Measurements from ENCODE around the gene RASAL2.
"Not testable (repeated sequence)": the region's sequence is repeated elsewhere in the genome, so short reads cannot be mapped to it uniquely, and the experiment has no call there.

The RASAL2 gene

DNA sequence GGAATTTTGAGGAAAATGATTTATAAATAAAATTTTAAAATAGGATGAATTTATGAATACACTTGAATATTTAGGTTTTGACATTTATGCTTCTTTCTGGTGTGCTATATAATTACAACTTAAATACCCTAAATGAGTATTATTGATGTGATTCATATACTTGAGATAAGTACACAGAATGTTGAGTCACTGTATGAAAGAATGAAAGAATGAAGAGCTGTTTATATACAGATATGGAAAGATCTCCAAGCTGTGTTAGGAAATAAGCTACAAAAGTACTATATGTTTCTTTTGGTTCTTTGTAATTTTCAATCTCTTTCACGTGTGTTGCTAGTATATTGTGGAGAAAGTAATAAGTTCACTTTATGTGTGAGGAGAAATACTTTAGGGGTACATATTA, 147.2 kb downstream of the RASAL2 start:
- DNase-seq: no peak

- DNase-seq: no peak
Observed at GRCh38 chr1:178241837-178242236, 147.9 kb downstream of the RASAL2 start.

- no peak for DNase-seq
Observed at GRCh38 chr1:178243119-178243518, 149.2 kb downstream of the RASAL2 start.

DNA sequence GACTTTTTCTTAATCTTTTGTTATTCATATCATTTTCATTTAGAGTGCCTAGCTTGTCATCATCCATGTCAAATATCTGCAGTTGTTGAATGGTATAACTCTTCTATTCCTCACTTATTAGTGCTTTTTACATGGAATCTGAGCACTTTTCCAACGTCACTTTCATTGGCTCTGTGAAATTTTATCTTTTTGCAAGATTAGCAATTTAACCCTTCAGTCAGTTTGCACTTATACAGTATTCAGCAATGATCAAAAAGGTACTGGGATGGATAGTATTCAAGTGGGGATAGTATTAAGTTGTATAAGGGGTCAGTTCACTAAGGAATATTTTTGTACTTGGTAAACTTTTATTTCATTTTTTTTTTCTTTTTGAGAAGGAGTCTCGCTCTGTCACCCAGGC, 150.0 kb downstream of the RASAL2 start:
- DNase-seq: no peak

- DNase-seq: not testable (repeated sequence)
Observed at GRCh38 chr1:178248284-178248683, 154.4 kb downstream of the RASAL2 start.

DNA sequence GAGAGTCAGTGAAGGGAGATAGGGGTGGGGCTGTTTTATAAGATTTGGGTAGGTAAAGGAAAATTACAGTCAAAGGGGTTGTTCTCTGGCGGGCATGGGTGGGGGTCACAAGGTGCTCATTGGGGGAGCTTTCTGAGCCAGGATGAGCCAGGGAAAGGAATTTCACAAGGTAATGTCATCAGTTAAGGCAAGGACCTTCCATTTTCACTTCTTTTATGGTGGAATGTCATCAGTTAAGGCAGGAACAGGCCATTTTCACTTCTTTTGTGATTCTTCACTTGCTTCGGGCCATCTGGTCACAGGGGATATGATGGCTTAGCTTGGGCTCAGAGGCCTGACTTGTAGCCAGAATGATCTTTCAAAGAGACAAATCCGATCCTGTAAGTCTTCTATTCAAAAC, 159.7 kb downstream of the RASAL2 start:
- DNase-seq: not testable (repeated sequence)

- DNase-seq: no peak
Observed at GRCh38 chr1:178254433-178254832, 160.5 kb downstream of the RASAL2 start.

GRCh38 chr1:178258536-178258935, 164.6 kb downstream of the RASAL2 start:
- no peak for DNase-seq

DNA sequence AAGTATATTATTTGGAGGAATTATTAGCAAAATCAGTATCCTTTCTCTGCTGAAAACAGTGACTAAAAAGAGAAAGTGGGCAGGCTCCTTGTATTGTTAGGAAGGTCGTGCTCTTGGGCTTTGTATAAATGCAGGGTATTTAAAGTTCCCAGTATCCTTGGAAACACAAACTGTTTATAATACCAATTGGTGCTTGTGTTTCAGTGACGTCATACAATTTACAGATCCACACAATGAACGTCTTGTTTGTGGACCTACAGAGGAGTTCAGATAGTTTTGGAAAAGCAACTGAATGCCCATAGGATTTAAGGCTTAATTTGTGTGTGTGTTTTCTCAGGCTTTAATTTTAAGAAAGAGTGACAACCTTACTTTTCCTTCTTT, 168.2 kb downstream of the RASAL2 start:
- no peak for DNase-seq

DNA sequence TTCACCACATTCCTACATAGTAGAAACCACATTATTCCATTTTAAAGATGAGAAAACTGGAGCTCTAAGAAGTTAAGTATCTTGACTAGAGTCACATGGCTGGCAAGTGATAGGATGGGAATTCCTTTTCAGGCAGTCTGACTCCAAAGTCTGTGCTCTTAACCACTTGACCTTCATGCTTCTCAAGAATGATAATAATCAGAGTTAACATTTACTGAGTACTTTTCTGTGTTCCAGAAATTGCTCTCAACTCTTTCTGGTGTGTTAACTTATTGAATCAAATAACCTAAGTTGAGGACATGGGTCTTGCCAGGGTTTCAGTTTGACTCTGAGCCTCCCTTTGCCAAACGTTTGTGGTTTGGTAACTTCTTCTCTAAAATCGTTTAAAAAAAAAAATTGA, 169.4 kb downstream of the RASAL2 start:
- no peak for DNase-seq

- DNase-seq: no peak
Observed at GRCh38 chr1:178266113-178266512, 172.2 kb downstream of the RASAL2 start.

DNA sequence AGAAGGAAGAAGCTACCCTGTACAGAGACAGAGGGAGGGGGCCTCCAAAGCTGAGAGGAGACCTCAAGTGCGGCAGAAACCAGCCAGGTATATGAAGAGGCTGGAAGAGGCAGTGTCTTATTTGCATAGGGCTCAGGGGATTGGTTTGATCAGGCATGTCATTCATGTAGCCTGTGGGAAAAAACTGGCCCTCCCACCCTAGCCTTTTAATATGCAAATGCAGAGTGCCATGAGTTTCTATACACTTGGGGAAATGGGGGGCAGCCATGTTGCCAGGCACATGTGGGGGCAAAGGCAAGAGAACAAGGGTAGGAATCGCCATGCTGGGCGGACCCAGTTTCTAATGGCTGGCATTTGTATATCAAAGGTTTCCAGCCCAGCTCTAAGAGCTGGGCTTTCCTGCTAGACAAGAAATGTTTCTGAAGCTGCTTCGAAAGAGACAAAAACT, 172.7 kb downstream of the RASAL2 start:
- no peak for DNase-seq

GRCh38 chr1:178267646-178268094, 173.8 kb downstream of the RASAL2 start:
- no peak for DNase-seq

DNA sequence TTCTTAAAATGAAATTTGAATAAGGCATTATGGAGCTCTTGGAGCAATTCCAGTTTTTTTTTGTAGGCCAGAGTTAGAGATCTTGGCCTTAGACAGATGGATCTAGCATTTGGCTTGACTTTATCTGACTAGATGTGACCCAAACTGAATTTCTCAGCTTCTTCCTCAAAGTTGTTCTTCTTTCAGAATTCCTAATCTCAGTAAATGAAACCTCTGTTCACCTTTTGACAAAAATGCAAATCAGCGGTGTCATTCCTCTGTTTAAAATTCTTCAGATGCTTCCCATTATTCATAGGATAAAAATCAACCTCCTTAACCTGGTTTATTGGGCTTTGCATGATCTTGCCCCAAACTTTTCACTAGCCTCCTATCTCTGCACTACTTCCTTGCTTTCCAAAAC, 177.6 kb downstream of the RASAL2 start:
- DNase-seq: no peak

DNA sequence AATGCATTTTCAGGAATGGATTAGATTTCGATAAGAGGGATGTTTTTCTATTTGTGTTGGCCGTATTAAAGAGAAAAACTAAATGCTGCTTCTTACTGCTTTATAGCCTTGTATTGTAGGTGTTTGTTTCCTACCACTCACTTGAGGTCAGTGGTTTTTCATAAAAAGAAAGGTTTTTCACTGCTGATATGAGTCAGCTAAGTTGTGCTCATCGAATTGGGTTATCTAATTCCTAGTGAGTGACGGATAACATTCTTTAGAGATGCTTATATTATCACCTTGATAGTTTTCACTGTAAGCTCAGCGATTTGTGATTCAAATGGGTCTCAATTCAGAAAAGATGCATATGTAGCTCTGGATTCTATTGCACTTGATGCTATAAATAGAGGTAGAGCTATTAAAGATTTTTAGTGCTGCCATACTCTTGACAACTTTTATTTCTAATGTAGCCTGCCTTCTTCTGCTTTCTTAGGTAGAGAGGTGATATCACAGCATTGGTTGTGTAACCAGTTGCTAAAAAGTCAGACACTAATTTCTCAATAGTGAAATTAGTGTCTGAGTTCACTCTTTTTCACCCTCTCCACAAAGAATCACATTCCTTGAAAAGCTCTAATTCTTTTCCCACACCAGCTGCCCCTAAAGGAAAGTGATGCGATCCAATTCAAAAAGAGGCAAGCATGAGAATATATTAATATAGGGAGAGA, 180.0 kb downstream of the RASAL2 start:
- peak; percentile 1 for DNase-seq

DNA sequence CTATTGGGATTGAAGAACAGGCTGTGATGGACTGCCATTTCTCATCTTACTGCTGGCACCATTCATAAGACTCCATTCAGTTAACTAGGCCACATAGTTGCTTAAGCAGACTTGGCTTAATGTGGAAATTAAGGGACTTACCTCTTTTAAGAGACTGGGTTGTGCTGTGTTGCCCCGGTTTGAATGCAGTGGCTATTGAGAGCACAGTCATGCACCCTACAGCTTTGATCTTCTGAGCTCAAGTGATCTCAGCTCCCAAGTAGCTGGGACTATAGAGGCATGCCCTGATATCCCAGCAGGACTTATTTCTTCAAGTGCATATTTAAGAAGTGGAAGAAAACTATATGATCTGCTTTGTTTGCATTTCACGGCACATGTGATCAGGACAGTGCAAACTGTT, 181.1 kb downstream of the RASAL2 start:
- DNase-seq: no peak

GRCh38 chr1:178275553-178275952, 181.6 kb downstream of the RASAL2 start:
- DNase-seq: no peak

- no peak for DNase-seq
Observed at GRCh38 chr1:178277793-178278530, 184.1 kb downstream of the RASAL2 start.

DNA sequence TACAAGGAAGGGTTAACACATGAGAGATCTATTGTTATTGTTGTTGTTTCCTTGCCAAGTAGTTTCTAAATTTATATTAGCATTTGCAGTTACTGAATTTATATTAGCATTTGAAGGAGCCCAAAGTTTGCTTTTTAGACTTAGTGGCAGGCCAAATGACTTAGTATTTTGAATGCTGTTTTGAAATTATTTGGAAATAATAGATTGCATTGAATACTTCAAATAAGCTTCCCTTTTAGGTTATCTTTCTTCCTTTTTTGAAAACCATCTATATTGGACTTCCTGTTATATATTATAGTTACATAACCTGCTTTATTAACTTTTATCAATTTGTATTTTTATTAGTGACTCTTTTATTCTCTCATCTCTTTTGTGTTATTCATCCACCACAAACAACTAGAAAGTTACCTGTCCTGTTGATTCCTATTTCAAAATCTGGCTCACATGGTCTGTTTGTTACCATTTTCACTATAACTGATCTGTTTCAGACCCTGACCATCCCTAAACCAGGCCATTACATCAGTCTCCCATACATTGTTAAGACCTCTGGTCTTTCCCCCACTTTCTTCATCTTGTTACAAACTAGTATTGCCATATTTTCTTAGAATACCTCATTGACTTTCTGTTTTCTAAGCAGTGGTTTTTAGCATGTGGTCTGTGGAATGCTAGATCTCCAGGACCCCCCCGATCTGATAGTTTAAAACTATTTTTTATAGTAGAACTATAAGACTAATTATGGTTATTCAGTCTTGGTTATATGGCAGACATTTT, 185.2 kb downstream of the RASAL2 start:
- no peak for DNase-seq

- no peak for DNase-seq
Observed at GRCh38 chr1:178282949-178283367, 189.1 kb downstream of the RASAL2 start.

- DNase-seq: no peak
Observed at GRCh38 chr1:178283409-178283808, 189.5 kb downstream of the RASAL2 start.

DNA sequence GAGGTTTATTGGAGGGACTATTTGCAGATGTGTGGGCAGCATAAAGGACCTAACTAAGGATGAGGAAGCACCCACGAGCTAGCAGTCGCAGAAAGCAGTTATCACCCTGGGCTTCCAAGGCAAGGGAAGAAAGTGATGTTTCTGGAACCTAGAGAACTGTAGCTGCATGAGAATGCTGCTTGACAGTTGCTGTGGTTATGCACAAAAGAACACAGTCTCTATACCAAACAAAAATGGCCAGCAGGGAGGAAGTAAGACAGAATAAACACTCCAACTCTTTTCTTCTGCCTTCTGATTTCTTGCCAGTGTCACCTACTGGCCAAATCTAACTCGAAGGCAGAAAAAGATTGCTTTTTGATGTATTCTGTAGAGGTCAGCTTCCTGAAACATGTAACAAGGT, 190.2 kb downstream of the RASAL2 start:
- DNase-seq: no peak

DNA sequence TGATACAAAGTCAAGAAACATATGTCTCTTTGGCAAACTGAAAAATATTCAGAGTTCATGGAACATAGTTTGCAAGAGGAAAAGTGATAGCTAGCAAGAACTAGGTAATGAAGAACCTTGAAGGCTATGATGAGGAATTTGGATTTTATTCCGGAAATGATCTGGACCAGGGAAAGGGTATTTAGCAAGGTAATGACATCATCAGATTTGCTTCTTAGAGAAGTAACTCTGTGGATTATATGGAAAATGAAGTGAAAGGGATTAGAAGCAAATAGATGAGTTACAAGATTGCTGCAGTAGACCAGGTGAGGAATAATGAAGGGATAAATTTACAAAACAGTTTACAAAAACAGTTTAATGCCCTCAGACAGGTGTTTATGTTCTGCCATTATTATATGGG, 197.3 kb downstream of the RASAL2 start:
- no peak for DNase-seq

DNA sequence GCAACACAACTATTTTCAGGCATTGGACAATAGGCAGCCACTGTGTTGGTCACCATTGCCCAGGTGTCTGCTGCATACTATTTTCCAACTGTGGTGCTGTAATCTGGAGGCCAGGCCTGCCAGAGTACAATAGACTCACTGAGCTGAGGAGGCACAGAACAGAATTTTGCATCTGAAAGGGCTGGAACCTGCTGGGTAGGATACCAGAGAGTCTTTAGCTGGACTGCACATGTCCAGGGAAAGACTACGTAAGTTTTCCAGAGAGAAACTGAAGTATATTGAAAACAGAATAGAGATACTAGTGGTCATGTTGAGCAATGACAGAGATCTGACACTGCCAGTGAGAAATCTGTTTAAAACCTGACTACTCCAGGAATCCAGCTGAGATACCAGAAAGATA, 200.8 kb downstream of the RASAL2 start:
- no peak for DNase-seq

All from activated CD4-positive, alpha-beta T cell treated with anti-CD3 and anti-CD28 coated beads, Interleukin-2, Interleukin-6, amounts not matched to agents 100 ng/mL and 50 ng/mL, durations not matched to agents 16 hours and 8 hours (primary cell).